ENCODE results near the gene GPR31.

Gene GPR31

DNA sequence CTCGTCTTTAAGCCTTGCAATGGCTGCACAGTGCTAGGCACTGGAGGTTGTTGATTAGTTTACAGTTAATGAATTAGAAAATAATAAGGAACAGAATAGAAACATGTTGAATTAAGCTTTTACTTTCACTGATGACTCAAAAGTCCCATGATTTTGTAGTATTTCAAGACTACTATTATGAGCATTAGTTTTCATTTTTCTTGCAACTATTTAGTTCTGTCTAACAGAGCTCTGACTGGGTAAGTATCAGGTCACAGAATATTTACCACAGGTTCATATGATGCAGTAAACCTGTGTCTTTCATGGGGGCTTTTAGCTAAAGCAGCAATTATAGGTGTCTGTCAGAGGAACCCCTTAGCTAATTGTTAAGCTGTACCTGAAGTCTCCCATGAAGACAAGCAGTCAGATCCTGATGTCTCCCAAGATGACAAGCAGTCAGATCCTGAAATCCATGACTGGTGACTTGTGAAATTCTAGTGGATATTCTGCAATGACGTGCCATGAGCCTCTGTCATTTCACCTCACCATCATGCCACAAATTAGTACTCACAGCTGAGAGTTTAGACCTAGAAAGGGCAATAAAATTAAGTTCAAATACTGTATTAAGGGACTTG, 8.2 kb upstream of the GPR31 start:
- DNase-seq: no peak

DNA sequence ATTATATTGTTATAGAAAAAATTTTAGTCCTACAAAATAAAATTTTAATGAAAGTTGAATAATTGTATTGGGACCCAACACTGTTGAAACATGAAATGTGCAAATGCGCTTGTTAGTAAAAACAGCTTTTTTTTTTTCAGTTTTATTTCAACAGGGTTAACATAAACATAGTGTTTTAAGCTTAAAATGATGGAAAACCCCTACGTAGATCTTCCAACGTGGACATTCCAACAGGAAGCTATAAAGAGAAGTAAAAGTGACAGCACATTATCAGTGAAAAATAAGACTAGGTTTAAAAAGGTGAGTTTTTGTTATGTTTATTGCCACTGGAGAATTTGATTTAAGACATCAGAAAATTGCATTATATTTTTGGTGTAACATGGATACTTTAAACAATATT, 6.5 kb upstream of the GPR31 start:
- no peak for DNase-seq

DNA sequence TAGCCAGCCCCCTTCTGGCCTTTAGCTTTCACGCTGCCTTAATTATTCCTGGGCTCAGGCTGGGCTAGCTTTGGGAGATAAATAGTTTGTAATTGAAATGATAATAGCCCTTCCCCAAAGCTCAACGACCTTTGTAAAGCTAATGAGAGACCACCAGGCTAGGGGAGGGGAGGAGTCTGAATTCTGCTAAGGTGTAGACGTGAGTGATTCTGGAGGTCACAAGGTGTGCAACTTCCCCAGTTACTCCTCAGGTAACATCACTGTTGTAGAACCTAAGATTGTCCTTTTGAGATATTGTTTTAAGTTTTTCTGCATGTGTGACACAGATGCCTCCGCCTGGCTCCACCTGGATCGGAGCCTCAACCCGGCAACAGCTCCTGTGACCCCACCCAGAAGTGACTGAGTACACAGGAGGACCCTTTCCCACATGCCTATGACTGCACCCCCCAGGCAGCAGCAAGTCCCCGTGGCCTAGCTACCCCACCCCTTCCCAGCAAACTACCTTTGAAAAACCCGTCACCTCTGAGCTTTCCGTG, 5.8 kb upstream of the GPR31 start:
- no peak for DNase-seq

DNA sequence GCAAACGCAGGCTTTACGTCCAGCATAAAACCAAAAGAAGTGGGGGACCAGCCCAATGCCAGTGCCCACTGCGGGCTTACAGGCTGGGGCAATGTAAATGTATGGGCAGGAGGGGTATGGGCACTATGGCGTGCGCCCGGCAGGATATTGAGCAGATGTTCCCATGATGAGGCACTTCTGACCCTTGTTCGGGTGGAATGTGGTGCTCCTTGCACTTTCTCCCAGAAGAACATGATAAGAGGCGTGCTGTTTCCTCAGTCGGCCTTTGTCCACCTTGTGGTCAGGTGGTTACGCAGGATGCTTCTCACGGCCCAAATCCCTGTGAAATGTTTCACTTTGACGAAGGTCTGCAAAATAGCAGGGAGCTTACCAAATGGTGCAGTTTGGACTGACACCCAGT, 4.8 kb upstream of the GPR31 start:
- no peak for DNase-seq

DNA sequence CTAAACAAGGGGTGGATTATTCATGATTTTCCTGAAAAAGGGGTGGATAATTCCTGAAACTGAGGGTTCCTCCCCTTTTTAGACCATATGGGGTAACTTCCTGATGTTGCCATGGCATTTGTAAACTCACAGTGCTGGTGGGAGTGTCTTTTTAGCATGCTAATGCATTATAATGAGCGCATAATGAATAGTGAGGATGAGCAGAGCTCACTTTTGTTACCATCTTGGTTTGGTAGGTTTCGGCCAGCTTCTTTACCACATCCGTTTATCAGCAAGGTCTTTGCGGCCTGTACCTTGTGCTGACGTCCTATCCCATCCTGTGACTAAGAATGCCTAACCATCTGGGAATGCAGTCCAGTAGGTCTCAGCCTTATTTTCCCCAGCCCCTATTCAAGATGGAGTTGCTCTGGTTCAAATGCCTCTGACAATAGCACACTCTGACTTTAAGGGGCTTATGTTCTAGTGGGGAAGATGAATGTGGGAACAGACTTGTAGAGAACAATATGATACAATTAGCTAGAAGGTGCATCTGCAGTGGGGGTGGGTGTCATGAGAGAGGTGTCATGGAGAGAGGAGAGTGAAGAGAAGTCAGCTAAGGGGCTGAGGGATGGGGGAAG, 4.2 kb upstream of the GPR31 start:
- no peak for DNase-seq

DNA sequence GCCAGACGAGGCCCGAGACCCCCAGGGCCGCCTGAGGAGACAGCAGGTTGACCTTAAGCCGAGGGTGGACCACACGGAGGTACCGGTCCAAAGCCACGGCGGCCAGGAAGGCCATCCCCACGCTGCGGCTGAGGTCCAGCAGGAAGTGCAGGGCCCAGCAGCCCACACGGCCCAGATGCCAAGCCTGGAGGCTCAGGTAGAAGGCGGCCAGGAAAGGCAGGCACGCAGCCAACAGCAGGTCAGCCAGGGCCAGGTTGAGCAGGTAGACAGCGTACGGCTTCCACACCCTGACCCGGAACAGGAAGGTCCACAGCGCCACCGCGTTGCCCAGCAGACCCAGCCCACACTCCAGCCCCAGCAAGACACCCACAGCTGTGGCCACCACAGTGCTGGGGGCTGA, 366 bp downstream of the GPR31 start:
- DNase-seq: no peak

DNA sequence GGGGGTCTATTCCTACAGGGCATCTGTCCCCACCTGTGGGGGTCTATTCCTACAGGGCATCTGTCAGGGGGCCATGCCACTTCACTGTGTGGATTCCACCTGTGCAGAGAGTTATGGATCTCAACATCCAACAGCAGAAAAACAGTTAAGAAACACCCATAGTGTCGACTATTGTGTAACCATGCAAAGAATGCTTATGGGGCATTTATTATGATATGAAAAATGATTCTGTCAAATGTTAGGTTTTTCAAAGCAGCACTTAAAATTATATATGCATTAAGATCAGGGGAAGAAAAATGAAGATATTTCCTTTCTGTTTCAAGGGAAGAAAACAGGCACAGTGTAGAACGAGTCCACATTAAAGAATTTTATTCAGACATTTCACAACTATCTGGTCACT, 2.9 kb downstream of the GPR31 start:
- DNase-seq: no peak

DNA sequence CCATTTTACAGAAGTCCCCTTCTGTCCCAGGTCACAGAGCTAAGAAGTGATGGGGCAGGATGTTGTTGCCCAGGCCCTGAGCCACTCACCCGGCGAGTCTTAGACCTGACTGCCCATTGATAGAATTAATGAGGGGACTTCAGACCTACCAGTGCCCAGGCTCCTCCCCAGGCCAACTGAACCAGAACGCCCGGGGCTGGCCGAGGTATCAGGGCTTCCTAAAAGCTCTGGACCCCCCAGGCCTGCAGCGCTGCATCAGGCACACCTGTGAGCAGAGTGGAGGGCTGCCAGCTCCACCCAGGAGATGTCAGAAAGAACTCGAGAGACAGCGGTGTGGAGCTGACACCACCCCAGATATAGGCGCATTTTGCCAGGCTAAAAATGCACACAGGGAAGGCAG, 3.5 kb downstream of the GPR31 start:
- no peak for DNase-seq

DNA sequence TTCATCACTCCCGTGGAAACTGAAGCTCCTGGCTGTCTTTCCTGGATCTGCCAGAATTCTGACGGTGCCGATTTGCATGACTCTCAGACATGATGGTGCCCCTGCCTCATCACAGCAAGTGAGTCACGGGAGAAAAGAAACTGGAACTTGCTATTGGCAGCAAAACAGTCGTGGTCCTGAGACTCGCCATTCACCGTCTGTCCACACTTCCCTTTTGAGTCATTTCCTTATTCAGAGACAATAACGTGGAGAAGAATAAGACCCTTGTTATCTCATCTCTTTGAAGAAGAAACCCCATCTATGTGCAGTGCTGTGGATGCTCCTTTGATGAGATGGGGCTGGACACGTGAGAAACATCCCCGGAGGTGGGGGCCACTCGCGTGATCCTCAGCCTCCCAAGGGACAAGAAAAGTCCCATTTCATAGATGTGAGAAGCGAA, 4.2 kb downstream of the GPR31 start:
- DNase-seq: no peak

DNA sequence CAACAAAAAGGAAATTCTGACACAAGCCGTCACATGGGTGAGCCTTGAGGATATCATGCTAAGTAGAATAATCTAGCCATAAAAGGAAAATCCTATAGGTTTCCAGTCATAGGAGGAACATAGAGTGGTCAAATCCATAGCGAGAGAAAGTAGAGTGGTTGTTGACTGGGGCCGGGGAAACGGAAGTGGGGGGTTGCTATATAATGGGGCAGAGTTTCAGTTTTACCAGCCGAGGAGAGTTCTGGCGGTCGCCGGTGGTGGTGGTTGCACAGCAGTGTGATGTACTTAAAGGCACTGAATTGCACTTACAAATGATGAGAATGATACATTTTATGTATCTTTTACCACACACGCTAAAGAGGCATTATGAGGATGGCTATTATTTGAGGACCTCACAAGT, 4.9 kb downstream of the GPR31 start:
- no peak for DNase-seq

DNA sequence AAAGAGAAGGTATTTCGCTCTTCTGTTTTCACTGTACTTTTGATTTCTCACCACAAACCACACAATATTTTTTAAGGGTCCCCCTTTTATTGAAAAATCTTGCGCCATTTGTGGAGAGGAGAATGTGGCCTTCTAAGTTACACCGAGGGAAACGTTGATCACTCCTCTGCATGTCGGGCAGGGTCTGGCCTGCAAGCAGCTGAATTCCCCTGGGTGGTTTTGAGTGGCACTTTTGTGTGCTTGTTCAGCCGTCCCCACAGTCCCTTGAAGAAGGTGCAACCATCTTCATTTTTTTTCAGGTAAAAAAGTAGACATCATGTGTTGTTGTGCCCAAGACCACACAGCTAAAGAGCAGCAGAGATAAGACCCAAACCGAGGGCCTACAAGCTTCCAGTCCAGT, 6.1 kb downstream of the GPR31 start:
- no peak for DNase-seq

DNA sequence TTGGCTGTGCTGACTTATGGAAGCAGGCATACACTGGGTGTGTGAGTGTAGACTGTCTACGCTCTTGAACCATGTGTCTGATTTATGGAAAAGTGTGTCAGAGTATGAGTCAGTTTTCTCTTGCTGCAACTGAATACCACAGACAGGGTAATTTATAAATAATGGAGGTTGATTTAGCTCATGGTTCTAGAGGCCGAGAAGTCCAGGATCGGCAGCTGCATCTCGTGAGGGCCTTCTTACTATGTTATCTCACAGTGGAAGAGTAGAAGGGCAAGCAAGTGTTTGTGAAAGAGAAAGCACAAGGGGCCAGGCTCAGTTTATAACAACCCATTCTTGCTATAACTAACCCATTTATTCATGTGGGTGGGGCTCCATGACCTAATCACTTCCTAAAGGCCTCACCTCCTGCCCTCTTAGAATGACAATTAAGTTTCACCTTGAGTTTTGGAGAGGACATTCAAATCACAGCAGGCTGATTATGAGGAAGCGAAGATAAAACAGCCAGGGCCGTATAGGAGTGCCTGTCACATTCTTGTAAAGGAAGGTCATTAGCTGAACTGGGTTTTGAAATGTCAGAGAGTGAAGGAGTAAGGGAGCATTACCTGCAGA, 6.7 kb downstream of the GPR31 start:
- no peak for DNase-seq

DNA sequence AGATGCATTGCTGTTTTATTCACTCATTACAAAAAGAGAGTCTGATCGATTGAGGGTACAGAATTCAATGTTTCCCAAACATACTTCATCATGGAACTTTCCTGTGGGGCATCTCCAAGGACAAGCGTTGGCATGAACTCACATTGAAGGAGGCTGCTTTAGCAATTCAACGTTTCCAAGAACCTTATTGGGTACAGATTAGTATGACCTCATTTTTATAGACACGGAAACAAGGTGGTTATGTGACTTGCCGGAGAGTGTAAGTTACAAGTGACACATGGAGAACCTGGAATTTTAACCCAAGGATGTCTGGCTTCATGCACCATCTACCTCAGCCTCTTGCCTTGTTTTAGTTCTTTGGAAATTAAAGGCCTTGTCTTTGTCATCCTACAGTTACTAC, 8.8 kb downstream of the GPR31 start:
- DNase-seq: no peak

DNA sequence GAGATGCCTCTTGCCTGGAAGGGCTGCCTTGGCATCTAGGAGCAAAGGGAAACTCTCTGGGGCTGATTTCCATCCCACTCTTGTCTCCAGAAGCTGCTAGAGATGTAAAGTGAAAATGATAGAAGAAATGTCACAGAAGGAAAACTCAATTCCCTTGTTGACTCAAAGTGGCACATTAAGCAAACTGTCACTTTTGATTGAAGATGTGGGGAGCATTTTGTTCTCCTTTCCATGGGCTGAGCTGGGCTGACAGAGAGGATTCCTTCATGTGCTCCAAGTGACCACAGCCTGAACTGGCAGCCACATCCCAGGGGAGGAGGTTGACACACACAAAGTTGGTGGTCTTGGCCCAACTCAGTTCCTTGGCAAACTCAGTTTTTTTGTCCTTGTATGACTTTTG, 9.8 kb downstream of the GPR31 start:
- no peak for DNase-seq

DNA sequence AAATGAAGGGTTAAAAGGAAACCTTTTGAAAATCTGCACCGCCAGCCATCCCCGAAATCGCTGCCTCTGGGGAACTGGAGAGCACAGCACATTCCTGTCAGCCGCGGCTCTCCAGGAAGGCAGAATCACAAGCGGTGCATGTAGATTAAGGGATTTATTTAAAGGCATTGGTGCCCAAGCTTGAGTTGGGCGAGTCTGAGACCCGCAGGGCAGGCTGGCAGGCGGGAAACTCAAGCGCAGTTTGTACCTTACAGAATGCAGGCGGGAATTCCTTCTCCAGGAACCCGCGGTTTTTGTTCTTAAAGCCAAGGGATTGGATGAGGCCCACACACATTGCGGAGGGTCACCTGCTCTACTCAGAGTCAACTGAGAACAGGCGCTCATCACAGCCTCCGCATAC, 10.8 kb downstream of the GPR31 start:
- DNase-seq: no peak

DNA sequence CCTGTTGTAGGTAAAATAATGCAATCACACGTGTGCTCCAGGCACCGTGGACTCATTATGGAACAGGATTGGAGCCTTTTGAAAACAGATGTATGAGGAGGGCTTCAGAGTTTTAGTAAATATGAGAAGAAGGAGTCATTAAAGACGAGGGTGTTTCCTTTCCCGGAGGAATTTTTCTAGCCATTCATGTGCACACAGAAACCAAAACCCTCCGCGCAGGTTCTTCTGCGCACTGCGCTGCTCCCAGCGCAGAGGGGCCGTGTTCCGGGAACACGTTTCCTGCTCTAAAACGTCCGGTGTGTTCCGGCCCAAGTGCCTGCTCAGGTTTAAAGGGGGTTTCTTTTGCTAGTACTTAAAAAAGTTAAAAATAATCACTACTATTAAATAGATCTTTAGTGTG, 11.6 kb downstream of the GPR31 start:
- no peak for DNase-seq

DNA sequence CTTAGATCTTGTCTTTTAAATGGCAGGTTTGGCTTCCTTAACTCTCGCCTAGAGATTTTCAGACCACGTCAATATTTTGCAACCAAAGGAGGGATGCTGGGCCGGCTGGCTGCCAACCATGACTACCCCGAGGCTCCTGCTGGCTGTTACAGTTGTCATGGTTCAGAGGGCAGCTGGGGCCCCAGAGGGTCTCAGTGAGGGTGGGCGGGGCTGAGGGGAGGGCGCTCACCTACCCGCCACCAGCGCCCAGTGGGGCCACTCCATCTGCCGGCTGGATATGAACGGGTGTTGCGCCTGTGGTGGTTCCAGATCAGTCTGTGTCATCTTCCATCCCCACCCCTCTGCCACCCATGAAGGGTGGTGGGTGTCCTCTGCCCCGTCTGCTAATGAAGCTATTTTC, 12.3 kb downstream of the GPR31 start:
- DNase-seq: no peak

DNA sequence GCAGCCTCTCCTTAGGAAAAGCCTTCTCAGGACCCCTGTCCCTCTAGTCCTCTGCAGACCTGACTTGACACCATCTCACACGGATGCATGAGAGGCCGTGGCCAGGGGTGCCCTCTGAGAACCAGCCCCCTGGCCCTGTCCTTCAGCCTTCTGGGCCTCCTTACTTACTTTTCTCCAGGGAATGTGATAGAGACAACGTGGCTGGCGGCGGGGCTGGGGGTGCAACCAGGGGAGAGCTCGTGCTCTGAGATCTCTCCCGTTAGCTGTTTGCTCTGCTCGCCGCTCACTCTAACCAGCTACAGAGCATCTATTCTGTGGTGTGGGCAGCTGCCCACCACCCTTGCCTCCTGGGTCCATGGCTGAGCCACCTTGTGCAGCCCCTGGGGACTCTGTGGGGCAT, 14.7 kb downstream of the GPR31 start:
- no peak for DNase-seq

DNA sequence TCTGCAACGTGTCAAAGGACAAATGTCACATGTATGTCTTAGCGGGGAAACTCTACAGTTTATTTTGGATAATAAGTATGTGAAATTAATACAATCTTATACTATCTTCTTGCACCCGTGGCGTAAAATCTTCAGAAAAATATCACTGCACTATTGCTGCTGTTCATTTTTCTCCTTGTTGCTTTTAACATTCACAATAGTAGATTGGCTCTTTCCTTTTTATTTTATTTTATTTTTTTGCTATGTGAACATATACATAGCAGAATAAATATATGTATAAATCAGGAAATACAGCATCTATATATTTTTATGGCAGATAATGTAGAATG, 15.4 kb downstream of the GPR31 start:
- no peak for DNase-seq

DNA sequence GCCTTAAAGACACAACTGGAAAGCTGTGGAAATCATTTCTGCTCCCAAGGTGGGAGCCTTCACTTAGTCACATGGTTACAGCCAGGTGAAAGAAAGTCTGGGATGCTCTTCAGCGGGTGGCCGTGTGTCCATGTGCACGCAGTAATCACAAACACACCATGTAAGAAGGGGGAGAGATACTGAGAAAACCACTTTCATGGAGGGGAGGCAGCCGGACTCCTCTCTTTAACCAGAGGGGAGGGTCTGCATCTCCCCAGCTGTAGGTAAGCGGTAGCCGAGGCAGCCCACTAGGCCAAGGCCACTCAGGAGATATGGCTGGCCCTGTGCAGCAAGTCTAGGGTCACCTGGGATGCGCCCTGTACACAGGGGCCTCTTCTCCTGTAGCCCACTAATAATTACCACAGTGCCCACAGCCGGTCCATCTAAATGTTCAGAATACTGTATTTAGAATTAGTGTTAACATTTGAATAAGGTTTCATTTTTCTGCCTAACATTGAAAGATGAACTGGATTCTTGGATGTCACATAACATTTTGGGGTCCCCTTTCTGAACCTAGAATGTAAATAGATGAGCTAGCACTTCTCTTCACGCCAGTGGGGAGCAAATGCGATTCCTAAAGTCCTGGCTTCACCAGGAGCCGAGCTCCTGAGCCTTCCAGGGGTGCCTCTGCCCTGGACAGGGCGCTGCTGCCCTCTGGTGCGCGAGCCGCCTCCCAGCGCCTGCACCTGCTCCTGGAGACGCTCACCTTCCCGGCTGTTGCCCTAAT, 15.9 kb downstream of the GPR31 start:
- peak; percentile 11 to 49 for DNase-seq

DNA sequence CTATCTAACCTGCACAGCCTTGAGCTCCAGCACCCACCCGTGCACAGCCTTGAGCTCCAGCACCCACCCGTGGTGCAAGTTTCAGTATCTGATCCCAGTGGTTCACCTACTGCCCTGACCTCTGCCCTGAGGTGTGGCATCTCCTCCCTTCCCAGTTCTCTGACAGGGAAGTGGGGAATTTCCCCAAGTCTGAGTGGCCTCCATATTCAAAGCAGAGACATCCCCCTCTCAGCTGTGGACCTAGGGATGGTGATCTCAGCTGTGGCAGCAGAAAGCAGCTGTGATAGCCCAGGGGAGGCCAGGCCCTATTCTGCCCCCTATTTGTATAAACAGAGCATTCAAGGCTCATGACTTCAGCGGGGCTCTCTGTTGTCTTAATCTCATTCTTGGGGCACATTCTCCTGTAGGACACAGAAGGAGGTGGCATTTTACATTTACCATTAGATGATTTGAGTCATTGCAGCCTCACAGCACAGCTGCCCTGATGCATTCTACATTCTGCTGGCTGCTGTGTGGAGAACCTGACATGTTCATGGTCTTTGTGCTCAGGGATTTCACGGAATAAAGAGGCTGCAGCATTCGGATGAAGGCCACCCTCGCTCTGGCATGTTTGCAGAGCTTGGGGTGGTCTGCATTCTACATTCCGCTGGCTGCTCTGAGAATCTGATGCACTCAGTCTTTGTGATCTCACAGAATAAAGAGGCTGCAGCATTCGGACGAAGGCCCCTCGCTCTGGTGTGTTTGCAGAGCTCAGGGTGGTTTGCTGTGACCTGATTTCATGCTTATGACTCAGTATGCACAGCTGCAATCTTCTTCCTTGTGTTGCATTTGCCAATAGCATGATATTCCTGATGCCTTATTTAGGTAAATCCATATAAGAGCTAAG, 16.9 kb downstream of the GPR31 start:
- no peak for DNase-seq

DNA sequence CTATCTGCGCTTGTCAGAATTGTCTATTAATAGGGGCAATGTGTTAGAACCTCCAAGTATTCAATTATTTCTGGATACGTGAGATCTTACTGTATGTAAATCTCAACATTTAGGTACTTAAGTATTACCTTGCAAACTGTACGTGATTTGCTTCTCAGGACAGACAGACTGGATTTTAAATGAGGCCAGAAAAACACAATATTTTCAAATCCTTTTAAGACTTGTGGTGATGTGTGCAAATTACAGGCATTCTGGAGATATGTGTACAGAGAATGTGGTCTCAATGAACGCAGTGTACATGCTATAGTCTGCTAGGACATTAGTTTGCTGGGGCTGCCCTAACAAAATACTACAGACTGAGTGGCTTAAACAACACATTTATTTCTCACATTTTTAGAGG, 18.0 kb downstream of the GPR31 start:
- no peak for DNase-seq

DNA sequence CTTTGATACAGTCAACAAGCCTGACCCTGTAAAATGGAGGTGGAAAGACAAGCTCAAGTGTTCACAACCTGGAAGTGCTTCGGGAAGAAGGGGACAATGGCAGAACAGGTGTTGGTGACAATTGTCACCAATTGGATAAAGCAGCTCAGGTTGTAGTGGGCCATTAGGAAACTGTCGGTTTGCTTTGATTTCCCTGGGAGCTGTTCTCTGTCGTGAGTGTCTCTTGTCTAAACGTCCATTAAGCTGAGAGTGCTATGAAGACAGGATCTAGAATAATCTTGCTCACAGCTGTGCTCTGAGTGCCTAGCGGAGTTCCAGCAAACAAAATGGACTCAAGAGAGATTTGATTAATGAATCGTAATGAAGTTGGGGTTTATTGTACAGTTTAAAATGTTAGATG, 19.9 kb downstream of the GPR31 start:
- DNase-seq: no peak

Measured in AML-193 (cell line).